Keratinocyte (primary cell): ENCODE results near the gene PELI1. TPM values are rescaled to one million over a fixed set of nuclear protein-coding genes. Genes with fewer than 3 reads are reported as not detected.

ENCODE experiments used
- DNase-seq: peaks from one replicate; pipeline ENCODE4 v3.0.0-alpha.2; 2011; ENCODE audit warnings: low read depth, missing footprints, low spot score
- FAIRE-seq: peaks from 2 replicates; lab custom pipeline; 2011; peaks lifted over from hg19 to GRCh38; lab: Jason Lieb, UNC
- H2AFZ ChIP-seq: 2 replicates; pipeline ENCODE4 v1.6.0; 2012; ENCODE audit warnings: low read length, control low read depth, inconsistent platforms; ENCODE audit not compliant: control insufficient read depth
- H3K27ac ChIP-seq: 2 replicates; pipeline ENCODE4 v1.5.1; 2011; ENCODE audit warnings: low read length; ENCODE audit not compliant: control insufficient read depth, insufficient read depth
- H3K27me3 ChIP-seq: 3 replicates; pipeline ENCODE4 v1.6.0; 2011; ENCODE audit warnings: low read length; ENCODE audit not compliant: control insufficient read depth, insufficient read depth; ENCODE audit errors: extremely low read depth
- H3K36me3 ChIP-seq, 2 experiments: 2 replicates in 1 of 2; 3 replicates in 1 of 2; pipeline ENCODE4 v1.5.1; 2011; ENCODE audit warnings: low read length in 2 of 2, mild to moderate bottlenecking in 1 of 2; ENCODE audit not compliant: control insufficient read depth in 2 of 2, insufficient read depth in 2 of 2; ENCODE audit errors: extremely low read depth in 1 of 2
- H3K4me1 ChIP-seq: 3 replicates; pipeline ENCODE4 v1.5.1; 2011; ENCODE audit warnings: low read length; ENCODE audit not compliant: control insufficient read depth, insufficient read depth; ENCODE audit errors: extremely low read depth
- H3K4me2 ChIP-seq: 3 replicates; pipeline ENCODE4 v1.6.0; 2011; ENCODE audit warnings: low read depth, low read length; ENCODE audit not compliant: control insufficient read depth, insufficient read depth; ENCODE audit errors: extremely low read depth
- H3K4me3 ChIP-seq, 3 experiments: fragments of 200-600 bp in 1 of 3; sonication (generic) in 1 of 3; 2 replicates in 2 of 3; 3 replicates in 1 of 3; pipeline ENCODE4 v1.5.1; 2011 to 2016; ENCODE audit warnings: low read length in 3 of 3, mild to moderate bottlenecking in 3 of 3, control low read depth in 2 of 3, inconsistent platforms in 1 of 3, low read depth in 1 of 3, mixed read lengths in 1 of 3, mixed run types in 1 of 3, moderate library complexity in 1 of 3; ENCODE audit not compliant: control insufficient read depth in 2 of 3, insufficient read depth in 2 of 3; ENCODE audit errors: extremely low read depth in 1 of 3
- H3K79me2 ChIP-seq: 2 replicates; pipeline ENCODE4 v1.6.0; 2012; ENCODE audit warnings: low read length; ENCODE audit not compliant: control insufficient read depth, insufficient read depth
- H3K9ac ChIP-seq: 3 replicates; pipeline ENCODE4 v1.6.0; 2011; ENCODE audit warnings: low read length; ENCODE audit not compliant: control insufficient read depth, insufficient read depth; ENCODE audit errors: extremely low read depth
- H3K9me1 ChIP-seq: 3 replicates; pipeline ENCODE4 v1.6.0; 2011; ENCODE audit warnings: low read length; ENCODE audit not compliant: control insufficient read depth, insufficient read depth; ENCODE audit errors: extremely low read depth
- H3K9me3 ChIP-seq: 2 replicates; pipeline ENCODE4 v1.5.1; 2012; ENCODE audit warnings: low read depth, low read length; ENCODE audit not compliant: control insufficient read depth
- H4K20me1 ChIP-seq: 3 replicates; pipeline ENCODE4 v1.6.0; 2011; ENCODE audit warnings: low read length; ENCODE audit not compliant: control insufficient read depth, insufficient read depth; ENCODE audit errors: extremely low read depth
- EZH2 ChIP-seq: IDR thresholded peaks from one replicate; pipeline ENCODE4 v1.6.1; 2012; ENCODE audit warnings: inconsistent platforms, mild to moderate bottlenecking, low read length, moderate library complexity
- dilution Hi-C: fragments of 300-500 bp; cut with MboI; formaldehyde crosslinking; loops from one replicate; pipeline ENCODE4 v1.7.0; 2020; ENCODE audit warnings: low sequenced_read_pairs; ENCODE audit not compliant: extremely low pct_ligation_motif_present
- polyA plus RNA-seq, 5 experiments: library from polyadenylated mRNA; depleted of rRNA in 3 of 5; stranded (reverse) in 3 of 5; stranded (forward) in 1 of 5; unstranded in 1 of 5; fragments of >200 nt; gene quantifications; 1 replicate in 1 of 5; 2 replicates in 3 of 5; 3 replicates in 1 of 5; pipeline versions ENCODE4 v1.2.1 to v1.2.3, GENCODE V29; 2011 to 2012; ENCODE audit warnings: missing spikeins in 2 of 5, low read depth in 1 of 5, low replicate concordance in 1 of 5
- TF ChIP-seq, protein P1 (sequence below), 3 experiments: IDR thresholded peaks in 1 of 3; conservative IDR thresholded peaks in 1 of 3; optimal IDR thresholded peaks in 1 of 3; 2 replicates in 2 of 3; 3 replicates in 1 of 3; pipeline versions ENCODE3 to v1.5.1; 2011; ENCODE audit warnings: low read length in 3 of 3, mild to moderate bottlenecking in 3 of 3, moderate library complexity in 2 of 3, control low read depth in 1 of 3, inconsistent platforms in 1 of 3; ENCODE audit not compliant: insufficient read depth in 2 of 3; ENCODE audit errors: extremely low read depth in 1 of 3

Gene PELI1
- polyA plus RNA-seq, 1 donor (not counting 4 experiments of a cell fraction or from before 2014, with no cell fraction given), result 21.2 TPM

DNA sequence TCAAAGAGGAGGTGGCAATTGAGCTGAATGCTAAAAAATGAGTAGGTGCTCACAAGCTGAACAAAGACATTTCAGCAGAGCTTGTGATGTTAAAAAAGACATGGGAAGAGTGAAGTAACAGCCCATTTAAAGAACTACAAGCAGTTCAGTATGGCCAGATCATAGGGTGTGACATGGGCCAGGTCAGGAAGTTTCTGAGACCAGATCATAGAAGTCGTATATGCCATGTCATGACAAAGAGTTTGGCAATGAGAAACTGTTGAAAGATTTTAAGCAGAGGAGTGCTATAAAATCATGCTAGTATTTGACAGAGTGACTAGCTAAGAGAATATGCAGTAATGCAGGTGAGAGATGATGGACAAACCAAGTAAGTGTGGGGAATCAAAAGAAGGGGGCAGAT, 7.3 kb upstream of the PELI1 start:
- no peak for FAIRE-seq
- H3K4me2 ChIP-seq, result no peak overlapping the region
- dilution Hi-C loops, result no loop called here
- H3K4me1 ChIP-seq, result no peaks in the 10 kb centered on the region
- no peak overlapping the region for H3K27ac ChIP-seq
- H3K27me3 ChIP-seq, result no peaks in the 10 kb centered on the region
- no peak overlapping the region for H3K9ac ChIP-seq
- no peak overlapping the region for H3K4me3 ChIP-seq
- TF ChIP-seq, protein P1, sequence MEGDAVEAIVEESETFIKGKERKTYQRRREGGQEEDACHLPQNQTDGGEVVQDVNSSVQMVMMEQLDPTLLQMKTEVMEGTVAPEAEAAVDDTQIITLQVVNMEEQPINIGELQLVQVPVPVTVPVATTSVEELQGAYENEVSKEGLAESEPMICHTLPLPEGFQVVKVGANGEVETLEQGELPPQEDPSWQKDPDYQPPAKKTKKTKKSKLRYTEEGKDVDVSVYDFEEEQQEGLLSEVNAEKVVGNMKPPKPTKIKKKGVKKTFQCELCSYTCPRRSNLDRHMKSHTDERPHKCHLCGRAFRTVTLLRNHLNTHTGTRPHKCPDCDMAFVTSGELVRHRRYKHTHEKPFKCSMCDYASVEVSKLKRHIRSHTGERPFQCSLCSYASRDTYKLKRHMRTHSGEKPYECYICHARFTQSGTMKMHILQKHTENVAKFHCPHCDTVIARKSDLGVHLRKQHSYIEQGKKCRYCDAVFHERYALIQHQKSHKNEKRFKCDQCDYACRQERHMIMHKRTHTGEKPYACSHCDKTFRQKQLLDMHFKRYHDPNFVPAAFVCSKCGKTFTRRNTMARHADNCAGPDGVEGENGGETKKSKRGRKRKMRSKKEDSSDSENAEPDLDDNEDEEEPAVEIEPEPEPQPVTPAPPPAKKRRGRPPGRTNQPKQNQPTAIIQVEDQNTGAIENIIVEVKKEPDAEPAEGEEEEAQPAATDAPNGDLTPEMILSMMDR (optimal IDR thresholded peaks at IDR 0.05 in 1 of 3, IDR thresholded peaks at IDR 0.05 in 1 of 3, conservative IDR thresholded peaks at IDR 0.05 in 1 of 3; ENCODE audit: extremely low read depth in 1 of 3, insufficient read depth in 2 of 3, low read length in 3 of 3), result no peak
- no peak for TF ChIP-seq EZH2
- no peaks in the 10 kb centered on the region for H4K20me1 ChIP-seq
- no peaks in the 10 kb centered on the region for H3K9me1 ChIP-seq
- H3K9me3 ChIP-seq, result no peaks in the 10 kb centered on the region
- no peaks in the 10 kb centered on the region for H3K36me3 ChIP-seq
- DNase-seq, result no peak
- H3K79me2 ChIP-seq, result no peaks in the 10 kb centered on the region
- H2AFZ ChIP-seq, result peak overlapping the region; percentile 23

- Histone ChIP-seq H4K20me1 (no peaks in the 10 kb centered on the region), H3K9me3 (no peaks in the 10 kb centered on the region), H3K27me3 (no peaks in the 10 kb centered on the region), H3K4me2 (no peak overlapping the region), H3K27ac (no peak overlapping the region), H3K4me1 (peaks cover 13% of the 10 kb centered on the region), H3K36me3 (no peaks in the 10 kb centered on the region), H3K4me3 (no peak overlapping the region), H3K9ac (no peak overlapping the region), H3K9me1 (no peaks in the 10 kb centered on the region), H3K79me2 (peaks cover 35% of the 10 kb centered on the region), H2AFZ (peak overlapping the region; percentile 44)
- dilution Hi-C loops, result no loop called here
- TF ChIP-seq, protein P1 (optimal IDR thresholded peaks at IDR 0.05 in 1 of 3, IDR thresholded peaks at IDR 0.05 in 1 of 3, conservative IDR thresholded peaks at IDR 0.05 in 1 of 3; ENCODE audit: extremely low read depth in 1 of 3, insufficient read depth in 2 of 3, low read length in 3 of 3), result no peak
- TF ChIP-seq EZH2, result no peak
- DNase-seq (no peak), FAIRE-seq (peak; percentile 13)
Measured at GRCh38 chr2:64145714-64146113, 1.5 kb upstream of the PELI1 start.
